Activated CD4-positive, alpha-beta T cell treated with anti-CD3 and anti-CD28 coated beads for 48 hours (primary cell): Measurements from ENCODE around the gene RHOJ.
"Not testable (repeated sequence)": the region's sequence is repeated elsewhere in the genome, so short reads cannot be mapped to it uniquely, and the experiment has no call there.

Experiments used
- DNase-seq: peaks from one replicate; pipeline ENCODE4 v3.0.0-alpha.2; 2020

Gene RHOJ

GRCh38 chr14:63299351-63300110, 95.3 kb downstream of the RHOJ start:
- DNase-seq: no peak

- DNase-seq: no peak
These were observed 96.6 kb downstream of the RHOJ start for GRCh38 chr14:63300854-63301253.

GRCh38 chr14:63301891-63302534, 97.8 kb downstream of the RHOJ start:
- DNase-seq: no peak

GRCh38 chr14:63304429-63304828, 100.2 kb downstream of the RHOJ start:
- not testable (repeated sequence) for DNase-seq

- peak; percentile 10 for DNase-seq
These were observed 104.6 kb downstream of the RHOJ start for GRCh38 chr14:63308723-63309317.

GRCh38 chr14:63318835-63319234, 114.6 kb downstream of the RHOJ start, which contains the start of gene GPHB5:
Gene GPHB5 (minus strand): TSS chr14:63318935. CDS start chr14:63317849, 1,086 bp downstream.
- no peak for DNase-seq

GRCh38 chr14:63322472-63322871, 118.2 kb downstream of the RHOJ start:
- no peak for DNase-seq

- no peak for DNase-seq
These were observed 118.8 kb downstream of the RHOJ start for GRCh38 chr14:63322897-63323573.

- DNase-seq: no peak
These were observed 122.6 kb downstream of the RHOJ start for GRCh38 chr14:63326840-63327239.

GRCh38 chr14:63328787-63329737, 124.8 kb downstream of the RHOJ start:
- DNase-seq: no peak

GRCh38 chr14:63342371-63342770, 138.1 kb downstream of the RHOJ start:
- no peak for DNase-seq
